ENCODE measurements around the gene TACO1. TPM values are rescaled to one million over a fixed set of nuclear protein-coding genes. Genes with fewer than 3 reads are reported as not detected.

The TACO1 gene
- total and polyA plus RNA-seq, 2 donors (not counting 1 experiment from before 2014, with no cell fraction given) = 18.7 to 26.9 TPM

- H3K4me2 ChIP-seq (ENCODE audit: extremely low read depth, insufficient read depth, low read length) = no peak overlapping the region
- no peaks in the 10 kb centered on the region for H3K4me1 ChIP-seq (ENCODE audit: control insufficient read depth, extremely low read depth, insufficient read depth, low read length)
- no peak overlapping the region for H2AFZ ChIP-seq (ENCODE audit: low read length)
- H3K27me3 ChIP-seq (ENCODE audit: control insufficient read depth, insufficient read depth, low read length) = no peaks in the 10 kb centered on the region
- peaks cover 4% of the 10 kb centered on the region for H3K36me3 ChIP-seq (ENCODE audit: control insufficient read depth, insufficient read depth, low read length)
- DNase-seq (ENCODE audit: low read depth in 2 of 2) = no peak
- no peak overlapping the region for H3K9ac ChIP-seq (ENCODE audit: insufficient read depth, low read length)
- no peaks in the 10 kb centered on the region for H3K79me2 ChIP-seq (ENCODE audit: control insufficient read depth, insufficient read depth, low read length)
- no peak for TF ChIP-seq EZH2 (IDR thresholded peaks at IDR 0.05; ENCODE audit: low read length, missing control alignments)
- TF ChIP-seq, protein P1, sequence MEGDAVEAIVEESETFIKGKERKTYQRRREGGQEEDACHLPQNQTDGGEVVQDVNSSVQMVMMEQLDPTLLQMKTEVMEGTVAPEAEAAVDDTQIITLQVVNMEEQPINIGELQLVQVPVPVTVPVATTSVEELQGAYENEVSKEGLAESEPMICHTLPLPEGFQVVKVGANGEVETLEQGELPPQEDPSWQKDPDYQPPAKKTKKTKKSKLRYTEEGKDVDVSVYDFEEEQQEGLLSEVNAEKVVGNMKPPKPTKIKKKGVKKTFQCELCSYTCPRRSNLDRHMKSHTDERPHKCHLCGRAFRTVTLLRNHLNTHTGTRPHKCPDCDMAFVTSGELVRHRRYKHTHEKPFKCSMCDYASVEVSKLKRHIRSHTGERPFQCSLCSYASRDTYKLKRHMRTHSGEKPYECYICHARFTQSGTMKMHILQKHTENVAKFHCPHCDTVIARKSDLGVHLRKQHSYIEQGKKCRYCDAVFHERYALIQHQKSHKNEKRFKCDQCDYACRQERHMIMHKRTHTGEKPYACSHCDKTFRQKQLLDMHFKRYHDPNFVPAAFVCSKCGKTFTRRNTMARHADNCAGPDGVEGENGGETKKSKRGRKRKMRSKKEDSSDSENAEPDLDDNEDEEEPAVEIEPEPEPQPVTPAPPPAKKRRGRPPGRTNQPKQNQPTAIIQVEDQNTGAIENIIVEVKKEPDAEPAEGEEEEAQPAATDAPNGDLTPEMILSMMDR (conservative IDR thresholded peaks at IDR 0.05 in 1 of 2, IDR thresholded peaks at IDR 0.05 in 1 of 2; ENCODE audit: low read depth in 1 of 2, low read length in 2 of 2) = no peak
- H4K20me1 ChIP-seq (ENCODE audit: control insufficient read depth, extremely low read depth, insufficient read depth, low read length) = no peaks in the 10 kb centered on the region
- no peaks in the 10 kb centered on the region for H3K9me3 ChIP-seq (ENCODE audit: control insufficient read depth, insufficient read depth, low read depth, low read length)
- no peak overlapping the region for H3K4me3 ChIP-seq (replicated peaks in 1 of 4; ENCODE audit: control extremely low read depth in 1 of 4, insufficient read depth in 1 of 4, low read depth in 3 of 4, low read length in 4 of 4)
- no peak overlapping the region for H3K27ac ChIP-seq (ENCODE audit: insufficient read depth, low read length)
These were observed 38.4 kb downstream of the TACO1 start for GRCh38 chr17:63639125-63639524.

DNA sequence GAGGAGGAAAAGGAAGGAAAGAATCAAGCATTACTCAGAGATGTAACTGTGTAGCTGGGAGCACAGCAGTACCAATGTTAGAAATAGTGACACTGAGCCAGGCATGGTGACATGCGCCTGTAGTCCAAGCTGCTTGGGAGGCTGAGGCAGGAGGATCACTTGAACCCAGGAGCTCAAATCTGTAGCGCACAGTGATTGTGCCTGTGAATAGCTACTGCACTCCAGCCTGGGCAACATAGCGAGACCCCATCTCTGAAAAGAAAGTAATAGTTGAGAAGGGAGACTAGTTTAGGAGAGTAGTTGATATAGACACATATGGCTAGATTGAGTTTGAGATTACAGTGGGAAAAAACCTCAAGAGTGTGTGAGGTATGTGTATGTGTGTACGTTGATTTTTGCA, 39.3 kb downstream of the TACO1 start:
- Histone ChIP-seq H3K36me3 (ENCODE audit: control insufficient read depth, insufficient read depth, low read length) (peaks cover 4% of the 10 kb centered on the region), H3K9ac (ENCODE audit: insufficient read depth, low read length) (no peak overlapping the region), H3K9me3 (ENCODE audit: control insufficient read depth, insufficient read depth, low read depth, low read length) (no peaks in the 10 kb centered on the region), H4K20me1 (ENCODE audit: control insufficient read depth, extremely low read depth, insufficient read depth, low read length) (no peaks in the 10 kb centered on the region), H3K4me3 (replicated peaks in 1 of 4; ENCODE audit: control extremely low read depth in 1 of 4, insufficient read depth in 1 of 4, low read depth in 3 of 4, low read length in 4 of 4) (no peak overlapping the region), H2AFZ (ENCODE audit: low read length) (no peak overlapping the region), H3K79me2 (ENCODE audit: control insufficient read depth, insufficient read depth, low read length) (no peaks in the 10 kb centered on the region), H3K4me2 (ENCODE audit: extremely low read depth, insufficient read depth, low read length) (no peak overlapping the region), H3K27me3 (ENCODE audit: control insufficient read depth, insufficient read depth, low read length) (no peaks in the 10 kb centered on the region), H3K4me1 (ENCODE audit: control insufficient read depth, extremely low read depth, insufficient read depth, low read length) (no peaks in the 10 kb centered on the region), H3K27ac (ENCODE audit: insufficient read depth, low read length) (no peak overlapping the region)
- TF ChIP-seq EZH2 (IDR thresholded peaks at IDR 0.05; ENCODE audit: low read length, missing control alignments) = no peak
- TF ChIP-seq, protein P1 (conservative IDR thresholded peaks at IDR 0.05 in 1 of 2, IDR thresholded peaks at IDR 0.05 in 1 of 2; ENCODE audit: low read depth in 1 of 2, low read length in 2 of 2) = no peak
- DNase-seq (ENCODE audit: low read depth in 2 of 2) = no peak

- DNase-seq (ENCODE audit: low read depth in 2 of 2) = no peak
- Histone ChIP-seq H3K36me3 (ENCODE audit: control insufficient read depth, insufficient read depth, low read length) (no peaks in the 10 kb centered on the region), H3K9ac (ENCODE audit: insufficient read depth, low read length) (no peak overlapping the region), H3K9me3 (ENCODE audit: control insufficient read depth, insufficient read depth, low read depth, low read length) (no peaks in the 10 kb centered on the region), H3K27ac (ENCODE audit: insufficient read depth, low read length) (no peak overlapping the region), H2AFZ (ENCODE audit: low read length) (no peak overlapping the region), H4K20me1 (ENCODE audit: control insufficient read depth, extremely low read depth, insufficient read depth, low read length) (no peaks in the 10 kb centered on the region), H3K4me3 (replicated peaks in 1 of 4; ENCODE audit: control extremely low read depth in 1 of 4, insufficient read depth in 1 of 4, low read depth in 3 of 4, low read length in 4 of 4) (no peak overlapping the region), H3K27me3 (ENCODE audit: control insufficient read depth, insufficient read depth, low read length) (no peaks in the 10 kb centered on the region), H3K79me2 (ENCODE audit: control insufficient read depth, insufficient read depth, low read length) (no peaks in the 10 kb centered on the region), H3K4me1 (ENCODE audit: control insufficient read depth, extremely low read depth, insufficient read depth, low read length) (no peaks in the 10 kb centered on the region), H3K4me2 (ENCODE audit: extremely low read depth, insufficient read depth, low read length) (no peak overlapping the region)
- TF ChIP-seq, protein P1 (conservative IDR thresholded peaks at IDR 0.05 in 1 of 2, IDR thresholded peaks at IDR 0.05 in 1 of 2; ENCODE audit: low read depth in 1 of 2, low read length in 2 of 2) = no peak
- TF ChIP-seq EZH2 (IDR thresholded peaks at IDR 0.05; ENCODE audit: low read length, missing control alignments) = no peak
These were observed 41.2 kb downstream of the TACO1 start for GRCh38 chr17:63641692-63642448.

Data from fibroblast of lung (primary cell).